ENCODE data around the gene FARP1. TPM values are rescaled to one million over a fixed set of nuclear protein-coding genes. Genes with fewer than 3 reads are reported as not detected.

Gene FARP1
- polyA plus RNA-seq, 2 of the 4 experiments (the other 2 are of a cell fraction): 9.4 to 13.0 TPM

GRCh38 chr13:98474292-98474691 lies 331.4 kb downstream of the FARP1 start:
- no peak for DNase-seq (ENCODE audit: low read depth in 1 of 2, low spot score in 1 of 2)
- no peak for FAIRE-seq
- Histone ChIP-seq H3K9me3 (no peaks in the 10 kb centered on the region), H3K27ac (no peak overlapping the region), H3K4me3 (no peak overlapping the region), H3K4me1 (peaks cover 10% of the 10 kb centered on the region; the same call in 2 of the 3 replicates), H3K4me2 (no peak overlapping the region)
- TF ChIP-seq HES2 (IDR thresholded peaks at IDR 0.05) (no peak), USF2 (IDR thresholded peaks at IDR 0.05) (no peak), ATOH8 (CRISPR knock-in tag; IDR thresholded peaks at IDR 0.05; ENCODE audit: low read depth) (no peak), POLR2AphosphoS2 (conservative IDR thresholded peaks at IDR 0.05; ENCODE audit: low read length) (no peak), HOXA7 (CRISPR knock-in tag; IDR thresholded peaks at IDR 0.05) (no peak), CBX2 (IDR thresholded peaks at IDR 0.05; ENCODE audit: borderline replicate concordance, low read depth) (no peak), RCOR1 (IDR thresholded peaks at IDR 0.05; ENCODE audit: low read depth, low read length) (no peak), ZFP36 (IDR thresholded peaks at IDR 0.05; ENCODE audit: borderline replicate concordance, partially characterized antibody) (no peak), EHF (CRISPR knock-in tag; IDR thresholded peaks at IDR 0.05) (no peak), KDM1A (IDR thresholded peaks at IDR 0.05; ENCODE audit: low read depth) (no peak), CEBPB (IDR thresholded peaks at IDR 0.05) (no peak), SREBF2 (IDR thresholded peaks at IDR 0.05) (no peak), BCL3 (IDR thresholded peaks at IDR 0.05) (no peak)
- ChIA-PET CTCF (interaction anchor here (1.5 kb wide), 1 partner anchor 29 kb away, joined by 6 read pairs; no protein-coding TSS in a partner anchor), POLR2A (no interaction called here)
- WGBS (ENCODE audit: missing lambda C conversion rate): 96% methylated on average over 7 of the region's 10 CpGs
- ATAC-seq: no peak

GRCh38 chr13:98474761-98475160 lies 331.9 kb downstream of the FARP1 start:
- Histone ChIP-seq H3K4me2 (no peak overlapping the region), H3K4me1 (peaks cover 10% of the 10 kb centered on the region; the same call in 2 of the 3 replicates), H3K27ac (no peak overlapping the region), H3K4me3 (no peak overlapping the region), H3K9me3 (no peaks in the 10 kb centered on the region)
- DNase-seq (ENCODE audit: low read depth in 1 of 2, low spot score in 1 of 2): no peak
- ChIA-PET POLR2A (no interaction called here), CTCF (interaction anchor here (1.5 kb wide), 1 partner anchor 29 kb away, joined by 6 read pairs; no protein-coding TSS in a partner anchor)
- WGBS (ENCODE audit: missing lambda C conversion rate): 85% methylated on average over 21 of the region's 24 CpGs
- ATAC-seq: no peak
- no peak for TF ChIP-seq MYC (IDR thresholded peaks at IDR 0.05; ENCODE audit: borderline replicate concordance, low read length)
- TF ChIP-seq ZC3H11A (IDR thresholded peaks at IDR 0.05): no peak
- no peak for TF ChIP-seq HOXA7 (CRISPR knock-in tag; IDR thresholded peaks at IDR 0.05)
- no peak for TF ChIP-seq HDAC2 (IDR thresholded peaks at IDR 0.05)
- no peak for TF ChIP-seq PHF8 (IDR thresholded peaks at IDR 0.05; ENCODE audit: borderline replicate concordance, low read depth)
- no peak for TF ChIP-seq SREBF2 (IDR thresholded peaks at IDR 0.05)
- TF ChIP-seq MAX (IDR thresholded peaks at IDR 0.05): no peak
- no peak for TF ChIP-seq PBX3 (IDR thresholded peaks at IDR 0.05)
- TF ChIP-seq HEYL (CRISPR knock-in tag; IDR thresholded peaks at IDR 0.05): no peak
- no peak for TF ChIP-seq CBX2 (IDR thresholded peaks at IDR 0.05; ENCODE audit: borderline replicate concordance, low read depth)
- TF ChIP-seq HMGXB4 (CRISPR knock-in tag; IDR thresholded peaks at IDR 0.05; ENCODE audit: borderline replicate concordance): no peak
- no peak for TF ChIP-seq JUNB (IDR thresholded peaks at IDR 0.05)
- TF ChIP-seq POLR2A (IDR thresholded peaks at IDR 0.05; ENCODE audit: low read length): no peak
- TF ChIP-seq NPAS2 (CRISPR knock-in tag; IDR thresholded peaks at IDR 0.05; ENCODE audit: borderline replicate concordance): no peak
- TF ChIP-seq RNF2 (IDR thresholded peaks at IDR 0.05; ENCODE audit: borderline replicate concordance, low read depth): no peak
- FAIRE-seq: no peak

Measured in A549 (cell line).